Left kidney (tissue), 2 donors: ENCODE results near the gene RPL15. TPM values are rescaled to one million over a fixed set of nuclear protein-coding genes. Genes with fewer than 3 reads are reported as not detected.

Experiments
- DNase-seq: peaks from one replicate; pipeline ENCODE4 v3.0.0-alpha.2; 2013
- polyA plus RNA-seq: library from polyadenylated mRNA; unstranded; fragments of 120-200 nt; gene quantifications from one replicate; pipeline ENCODE4 v1.2.1, GENCODE V29; 2013; ENCODE audit not compliant: insufficient read length

The RPL15 gene
- polyA plus RNA-seq, 1 donor = 1,916 TPM

GRCh38 chr3:23921052-23921511 is 4.2 kb downstream of the RPL15 start:
- no peak for DNase-seq

- DNase-seq = peak; percentile 68
Measured at GRCh38 chr3:23923786-23924185, 6.9 kb downstream of the RPL15 start.

- DNase-seq = no peak
Measured at GRCh38 chr3:23926246-23926645, 9.3 kb downstream of the RPL15 start.

GRCh38 chr3:23926736-23927135 is 9.8 kb downstream of the RPL15 start:
- no peak for DNase-seq

GRCh38 chr3:23928524-23928923 is 11.6 kb downstream of the RPL15 start:
- no peak for DNase-seq

- no peak for DNase-seq
Measured at GRCh38 chr3:23931597-23931996, 14.7 kb downstream of the RPL15 start.

- DNase-seq = no peak
Measured at GRCh38 chr3:23932571-23932970, 15.6 kb downstream of the RPL15 start.

GRCh38 chr3:23934253-23934652 is 17.3 kb downstream of the RPL15 start:
- no peak for DNase-seq

GRCh38 chr3:23937296-23937695 is 20.4 kb downstream of the RPL15 start:
- no peak for DNase-seq

GRCh38 chr3:23938688-23939087 is 21.8 kb downstream of the RPL15 start:
- no peak for DNase-seq

GRCh38 chr3:23940775-23941174 is 23.8 kb downstream of the RPL15 start:
- DNase-seq = no peak

GRCh38 chr3:23941440-23941839 is 24.5 kb downstream of the RPL15 start:
- no peak for DNase-seq

GRCh38 chr3:23942546-23942945 is 25.6 kb downstream of the RPL15 start:
- DNase-seq = no peak

GRCh38 chr3:23944007-23944783 is 27.3 kb downstream of the RPL15 start:
- no peak for DNase-seq

GRCh38 chr3:23944861-23945662 is 28.1 kb downstream of the RPL15 start, which contains the start of gene NR1D2:
TSS of gene NR1D2 (plus strand) at chr3:23945286. CDS start at chr3:23945579, 293 bp downstream.
- DNase-seq = peak; percentile 62

GRCh38 chr3:23945663-23945912 is 28.7 kb downstream of the RPL15 start:
- no peak for DNase-seq

- peak; percentile 95 for DNase-seq
Measured at GRCh38 chr3:23945913-23946687, 29.2 kb downstream of the RPL15 start.

GRCh38 chr3:23948761-23949160 is 31.8 kb downstream of the RPL15 start:
- no peak for DNase-seq

- DNase-seq = no peak
Measured at GRCh38 chr3:23949784-23950183, 32.9 kb downstream of the RPL15 start.

GRCh38 chr3:23950293-23950692 is 33.4 kb downstream of the RPL15 start:
- DNase-seq = no peak

GRCh38 chr3:23952646-23953045 is 35.7 kb downstream of the RPL15 start:
- no peak for DNase-seq

- no peak for DNase-seq
Measured at GRCh38 chr3:23953523-23953922, 36.6 kb downstream of the RPL15 start.

GRCh38 chr3:23954144-23954543 is 37.2 kb downstream of the RPL15 start:
- no peak for DNase-seq
